Measurements from ENCODE around the gene GABRB3.

The GABRB3 gene

DNA sequence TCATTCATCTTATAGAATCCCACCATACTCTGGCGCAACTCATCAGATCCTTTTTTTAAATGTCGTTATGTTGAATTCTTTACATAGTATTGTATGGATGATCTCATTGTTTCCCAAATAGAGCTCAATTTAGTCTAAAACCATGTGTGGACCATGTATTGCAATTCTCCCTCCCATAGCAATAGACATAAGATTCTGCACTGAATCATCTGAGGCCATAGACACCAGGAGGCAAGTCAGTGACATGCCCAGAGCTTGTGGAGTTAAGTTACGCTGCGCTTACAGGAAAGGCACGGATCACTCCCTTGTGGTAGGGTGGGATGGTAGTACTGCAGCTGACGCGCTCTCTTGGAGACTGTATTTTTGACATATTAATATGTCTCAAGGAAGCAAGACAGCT, 211.0 kb downstream of the GABRB3 start:
- H3K9ac ChIP-seq (ENCODE audit: low read depth, low read length, poor library complexity, severe bottlenecking): no peak overlapping the region
- no peaks in the 10 kb centered on the region for H3K79me2 ChIP-seq (ENCODE audit: insufficient read depth, low read length)
- no peak overlapping the region for H2AFZ ChIP-seq (ENCODE audit: low read length)
- H3K9me3 ChIP-seq (ENCODE audit: insufficient read depth, low read depth, low read length): peaks cover 8% of the 10 kb centered on the region; the same call in 1 of the 2 replicates
- no peaks in the 10 kb centered on the region for H3K27me3 ChIP-seq (ENCODE audit: insufficient read depth, low read length, poor library complexity, severe bottlenecking)
- H3K4me3 ChIP-seq (ENCODE audit: low read length, poor library complexity, severe bottlenecking): no peak overlapping the region
- H3K36me3 ChIP-seq (ENCODE audit: insufficient read depth, low read length): no peaks in the 10 kb centered on the region
- H4K20me1 ChIP-seq (ENCODE audit: insufficient read depth, low read length, poor library complexity, severe bottlenecking): no peaks in the 10 kb centered on the region
- no peaks in the 10 kb centered on the region for H3K4me1 ChIP-seq (ENCODE audit: insufficient read depth, low read length, poor library complexity, severe bottlenecking)
- H3K4me2 ChIP-seq (ENCODE audit: low read depth, low read length, poor library complexity, severe bottlenecking): no peak overlapping the region
- H3F3A ChIP-seq (ENCODE audit: low read depth): no peaks in the 10 kb centered on the region
- no peak for TF ChIP-seq EZH2phosphoT487 (IDR thresholded peaks at IDR 0.05; ENCODE audit: borderline replicate concordance)
- TF ChIP-seq, protein P1, sequence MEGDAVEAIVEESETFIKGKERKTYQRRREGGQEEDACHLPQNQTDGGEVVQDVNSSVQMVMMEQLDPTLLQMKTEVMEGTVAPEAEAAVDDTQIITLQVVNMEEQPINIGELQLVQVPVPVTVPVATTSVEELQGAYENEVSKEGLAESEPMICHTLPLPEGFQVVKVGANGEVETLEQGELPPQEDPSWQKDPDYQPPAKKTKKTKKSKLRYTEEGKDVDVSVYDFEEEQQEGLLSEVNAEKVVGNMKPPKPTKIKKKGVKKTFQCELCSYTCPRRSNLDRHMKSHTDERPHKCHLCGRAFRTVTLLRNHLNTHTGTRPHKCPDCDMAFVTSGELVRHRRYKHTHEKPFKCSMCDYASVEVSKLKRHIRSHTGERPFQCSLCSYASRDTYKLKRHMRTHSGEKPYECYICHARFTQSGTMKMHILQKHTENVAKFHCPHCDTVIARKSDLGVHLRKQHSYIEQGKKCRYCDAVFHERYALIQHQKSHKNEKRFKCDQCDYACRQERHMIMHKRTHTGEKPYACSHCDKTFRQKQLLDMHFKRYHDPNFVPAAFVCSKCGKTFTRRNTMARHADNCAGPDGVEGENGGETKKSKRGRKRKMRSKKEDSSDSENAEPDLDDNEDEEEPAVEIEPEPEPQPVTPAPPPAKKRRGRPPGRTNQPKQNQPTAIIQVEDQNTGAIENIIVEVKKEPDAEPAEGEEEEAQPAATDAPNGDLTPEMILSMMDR (conservative IDR thresholded peaks at IDR 0.05; ENCODE audit: low read length): no peak
- H3K9me2 ChIP-seq (replicated peaks; ENCODE audit: low read depth, low read length): no peaks in the 10 kb centered on the region

DNA sequence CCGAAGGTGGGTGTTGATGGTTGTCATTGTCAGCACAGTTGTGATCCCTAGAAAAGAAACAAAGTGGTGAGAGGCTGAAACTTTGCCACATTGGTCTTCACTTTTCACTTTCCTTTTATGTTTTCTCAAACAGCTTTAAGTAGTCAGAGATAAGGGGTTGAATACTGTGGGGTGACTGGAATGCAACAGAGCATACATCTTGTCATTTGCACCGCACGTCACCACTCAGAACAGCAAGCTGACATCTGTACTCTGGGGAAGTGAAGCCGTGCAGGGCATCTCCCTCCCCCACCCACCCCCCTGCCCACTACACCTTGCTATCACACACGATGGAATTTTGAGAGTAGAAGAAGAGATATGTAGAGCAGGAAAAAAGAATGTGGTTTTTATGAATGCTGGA, 211.7 kb downstream of the GABRB3 start:
- Histone ChIP-seq H3K36me3 (ENCODE audit: insufficient read depth, low read length) (no peaks in the 10 kb centered on the region), H3K4me3 (ENCODE audit: low read length, poor library complexity, severe bottlenecking) (no peak overlapping the region)
- no peak for TF ChIP-seq EZH2phosphoT487 (IDR thresholded peaks at IDR 0.05; ENCODE audit: borderline replicate concordance)
- TF ChIP-seq, protein P1 (conservative IDR thresholded peaks at IDR 0.05; ENCODE audit: low read length): no peak

DNA sequence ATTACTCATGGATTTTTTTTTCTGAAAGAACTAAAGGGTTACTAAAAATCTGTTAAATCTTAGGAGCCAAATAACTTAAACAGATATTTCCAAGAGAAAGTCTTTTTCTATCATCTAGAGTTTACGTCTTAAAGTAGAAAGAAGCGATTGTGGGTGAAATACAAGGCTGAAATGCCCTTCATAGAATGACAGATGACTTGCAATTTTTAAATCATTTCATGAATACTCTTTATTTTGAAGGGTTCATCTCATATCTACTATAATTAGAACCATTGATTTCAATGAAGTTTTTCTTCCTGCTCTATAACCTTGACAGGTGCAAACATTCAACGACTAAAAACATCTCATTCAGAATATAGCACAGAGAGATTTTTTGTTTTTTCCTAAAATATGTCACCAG, 217.0 kb downstream of the GABRB3 start:
- Histone ChIP-seq H3F3A (ENCODE audit: low read depth) (no peaks in the 10 kb centered on the region), H3K9me3 (ENCODE audit: insufficient read depth, low read depth, low read length) (peaks cover 2% of the 10 kb centered on the region; the same call in 1 of the 2 replicates), H3K4me3 (ENCODE audit: low read length, poor library complexity, severe bottlenecking) (no peak overlapping the region), H3K4me2 (ENCODE audit: low read depth, low read length, poor library complexity, severe bottlenecking) (no peak overlapping the region), H3K36me3 (ENCODE audit: insufficient read depth, low read length) (no peaks in the 10 kb centered on the region), H3K27me3 (ENCODE audit: insufficient read depth, low read length, poor library complexity, severe bottlenecking) (no peaks in the 10 kb centered on the region), H4K20me1 (ENCODE audit: insufficient read depth, low read length, poor library complexity, severe bottlenecking) (no peaks in the 10 kb centered on the region), H2AFZ (ENCODE audit: low read length) (no peak overlapping the region), H3K79me2 (ENCODE audit: insufficient read depth, low read length) (no peaks in the 10 kb centered on the region), H3K9ac (ENCODE audit: low read depth, low read length, poor library complexity, severe bottlenecking) (no peak overlapping the region), H3K9me2 (replicated peaks; ENCODE audit: low read depth, low read length) (no peaks in the 10 kb centered on the region), H3K4me1 (ENCODE audit: insufficient read depth, low read length, poor library complexity, severe bottlenecking) (no peaks in the 10 kb centered on the region)
- TF ChIP-seq EZH2phosphoT487 (IDR thresholded peaks at IDR 0.05; ENCODE audit: borderline replicate concordance): no peak
- TF ChIP-seq, protein P1 (conservative IDR thresholded peaks at IDR 0.05; ENCODE audit: low read length): no peak

More for the DNA sequence above, 211.7 kb downstream of the GABRB3 start:
- Histone ChIP-seq H3K9me2 (replicated peaks; ENCODE audit: low read depth, low read length) (no peaks in the 10 kb centered on the region), H3K4me1 (ENCODE audit: insufficient read depth, low read length, poor library complexity, severe bottlenecking) (no peaks in the 10 kb centered on the region), H3F3A (ENCODE audit: low read depth) (no peaks in the 10 kb centered on the region), H3K9ac (ENCODE audit: low read depth, low read length, poor library complexity, severe bottlenecking) (no peak overlapping the region), H3K79me2 (ENCODE audit: insufficient read depth, low read length) (no peaks in the 10 kb centered on the region), H4K20me1 (ENCODE audit: insufficient read depth, low read length, poor library complexity, severe bottlenecking) (no peaks in the 10 kb centered on the region), H3K4me2 (ENCODE audit: low read depth, low read length, poor library complexity, severe bottlenecking) (no peak overlapping the region), H3K27me3 (ENCODE audit: insufficient read depth, low read length, poor library complexity, severe bottlenecking) (no peaks in the 10 kb centered on the region), H2AFZ (ENCODE audit: low read length) (no peak overlapping the region), H3K9me3 (ENCODE audit: insufficient read depth, low read depth, low read length) (peaks cover 8% of the 10 kb centered on the region; the same call in 1 of the 2 replicates)
